OCI-LY1 (cell line): ENCODE measurements around the gene AKT3.

Experiments
- H2AFZ ChIP-seq: fragments of 200-600 bp; sonication (generic), shearing (Covaris generic); 2 replicates; pipeline ENCODE4 v1.6.0; 2014; ENCODE audit warnings: antibody characterized with exemption, mild to moderate bottlenecking, low read length
- H3F3A ChIP-seq: fragments of 200-600 bp; sonication (generic), shearing (Covaris generic); 2 replicates; pipeline ENCODE4 v1.6.0; 2014; ENCODE audit warnings: mild to moderate bottlenecking, antibody characterized with exemption, low read length, moderate library complexity; ENCODE audit not compliant: insufficient read depth
- H3K27ac ChIP-seq: fragments of 200-600 bp; sonication (generic); 2 replicates; pipeline ENCODE4 v1.5.1; 2014; ENCODE audit warnings: low read length, mixed run types, mild to moderate bottlenecking, low read depth; ENCODE audit not compliant: poor library complexity, severe bottlenecking
- H3K27me3 ChIP-seq: fragments of 200-600 bp; sonication (generic); 2 replicates; pipeline ENCODE4 v1.6.0; 2014; ENCODE audit warnings: antibody characterized with exemption, mild to moderate bottlenecking, low read length, moderate library complexity; ENCODE audit not compliant: insufficient read depth
- H3K36me3 ChIP-seq: fragments of 200-600 bp; sonication (generic); 2 replicates; pipeline ENCODE4 v1.6.1; 2014; ENCODE audit warnings: mild to moderate bottlenecking, antibody characterized with exemption, low read length, moderate library complexity, mixed read lengths; ENCODE audit not compliant: insufficient read depth
- H3K4me1 ChIP-seq: fragments of 200-600 bp; sonication (generic); 2 replicates; pipeline ENCODE4 v1.5.1; 2014; ENCODE audit warnings: mild to moderate bottlenecking, low read length, moderate library complexity; ENCODE audit not compliant: insufficient read depth, severe bottlenecking
- H3K4me2 ChIP-seq: fragments of 200-600 bp; sonication (generic), shearing (Covaris generic); 2 replicates; pipeline ENCODE4 v1.6.1; 2014; ENCODE audit warnings: low read length
- H3K4me3 ChIP-seq: fragments of 200-600 bp; sonication (generic); 2 replicates; pipeline ENCODE4 v1.5.1; 2014; ENCODE audit warnings: low read length, low read depth, mild to moderate bottlenecking, mixed read lengths; ENCODE audit not compliant: poor library complexity, severe bottlenecking
- H3K79me2 ChIP-seq: fragments of 200-600 bp; shearing (Covaris generic); 2 replicates; pipeline ENCODE4 v1.6.1; 2016; ENCODE audit warnings: mixed run types, low read length, mixed read lengths; ENCODE audit not compliant: insufficient read depth
- H3K9ac ChIP-seq: fragments of 200-600 bp; sonication (generic), shearing (Covaris generic); 2 replicates; pipeline ENCODE4 v1.6.1; 2014; ENCODE audit warnings: mild to moderate bottlenecking, low read length, mixed read lengths
- H3K9me2 ChIP-seq: fragments of 200-600 bp; sonication (generic), shearing (Covaris generic); 2 replicates; pipeline ENCODE4 v1.6.1; 2014; ENCODE audit warnings: low read depth, mild to moderate bottlenecking, low read length, mixed read lengths
- H3K9me3 ChIP-seq: fragments of 200-600 bp; shearing (Covaris generic); 2 replicates; pipeline ENCODE4 v1.6.1; 2014; ENCODE audit warnings: low read length, mixed read lengths
- H4K20me1 ChIP-seq: fragments of 200-600 bp; sonication (generic), shearing (Covaris generic); 2 replicates; pipeline ENCODE4 v1.6.0; 2016; ENCODE audit warnings: mild to moderate bottlenecking, low read length; ENCODE audit not compliant: insufficient read depth
- CTCF ChIP-seq: fragments of 200-600 bp; sonication (generic), shearing (Covaris generic); IDR thresholded peaks from 2 replicates; pipeline ENCODE4 v1.5.1; 2017; ENCODE audit warnings: mild to moderate bottlenecking, antibody characterized with exemption, low read length, moderate library complexity, mixed read lengths
- EZH2 ChIP-seq: fragments of 200-600 bp; sonication (generic), shearing (Covaris generic); IDR thresholded peaks from 2 replicates; pipeline ENCODE4 v1.8.0; 2017; ENCODE audit warnings: borderline replicate concordance, mixed run types, mild to moderate bottlenecking, antibody characterized with exemption, low read length, moderate library complexity, mixed read lengths

Gene AKT3

GRCh38 chr1:243514927-243515326 is 335.1 kb downstream of the AKT3 start:
- Histone ChIP-seq H2AFZ (no peak overlapping the region), H3F3A (no peaks in the 10 kb centered on the region), H3K9ac (no peak overlapping the region), H3K4me2 (no peak overlapping the region), H3K27ac (no peak overlapping the region), H4K20me1 (no peaks in the 10 kb centered on the region), H3K79me2 (no peaks in the 10 kb centered on the region), H3K27me3 (no peaks in the 10 kb centered on the region), H3K4me1 (no peaks in the 10 kb centered on the region), H3K9me3 (no peaks in the 10 kb centered on the region), H3K36me3 (no peaks in the 10 kb centered on the region), H3K9me2 (no peaks in the 10 kb centered on the region), H3K4me3 (no peak overlapping the region)
- TF ChIP-seq CTCF (no peak), EZH2 (no peak)

- Histone ChIP-seq H3K9me2 (no peaks in the 10 kb centered on the region), H3K79me2 (no peaks in the 10 kb centered on the region), H3K4me3 (no peak overlapping the region), H3K36me3 (no peaks in the 10 kb centered on the region), H3K27me3 (no peaks in the 10 kb centered on the region), H3K9me3 (no peaks in the 10 kb centered on the region), H4K20me1 (no peaks in the 10 kb centered on the region), H3K9ac (no peak overlapping the region), H3F3A (no peaks in the 10 kb centered on the region), H2AFZ (no peak overlapping the region), H3K4me2 (no peak overlapping the region), H3K4me1 (no peaks in the 10 kb centered on the region), H3K27ac (no peak overlapping the region)
- TF ChIP-seq EZH2 (no peak), CTCF (no peak)
Observed at GRCh38 chr1:243513726-243514491, 336.1 kb downstream of the AKT3 start.

GRCh38 chr1:243510928-243511327 is 339.1 kb downstream of the AKT3 start:
- no peak for TF ChIP-seq CTCF
- TF ChIP-seq EZH2, result no peak
- Histone ChIP-seq H3K4me1 (no peaks in the 10 kb centered on the region), H3K4me2 (no peak overlapping the region)

More at GRCh38 chr1:243510928-243511327, 339.1 kb downstream of the AKT3 start:
- no peaks in the 10 kb centered on the region for H4K20me1 ChIP-seq
- H2AFZ ChIP-seq, result no peak overlapping the region
- H3K79me2 ChIP-seq, result no peaks in the 10 kb centered on the region
- H3K9me2 ChIP-seq, result no peaks in the 10 kb centered on the region
- no peak overlapping the region for H3K4me3 ChIP-seq
- H3F3A ChIP-seq, result no peaks in the 10 kb centered on the region
- H3K9me3 ChIP-seq, result no peaks in the 10 kb centered on the region
- H3K27ac ChIP-seq, result no peak overlapping the region
- no peaks in the 10 kb centered on the region for H3K36me3 ChIP-seq
- no peaks in the 10 kb centered on the region for H3K27me3 ChIP-seq
- H3K9ac ChIP-seq, result no peak overlapping the region
